GM12878 (cell line): Measurements from ENCODE around the gene SEC23A.

Source experiments
- CTCF ChIP-seq, 3 experiments: IDR thresholded peaks in 2 of 3; conservative IDR thresholded peaks in 1 of 3; 2 replicates each; pipeline ENCODE4 v1.5.1; 2011; ENCODE audit warnings: low read depth in 3 of 3, low read length in 3 of 3, mild to moderate bottlenecking in 3 of 3, control low read depth in 2 of 3, moderate library complexity in 2 of 3, inconsistent platforms in 1 of 3, mixed read lengths in 1 of 3; ENCODE audit not compliant: control insufficient read depth in 2 of 3, insufficient read depth in 1 of 3; ENCODE audit errors: extremely low read depth in 1 of 3
- E2F4 ChIP-seq: IDR thresholded peaks from 2 replicates; pipeline ENCODE4 v1.6.1; 2012; ENCODE audit warnings: low read depth, low read length, improper control_type of control experiment
- EZH2 ChIP-seq: IDR thresholded peaks from 2 replicates; pipeline ENCODE4 v1.6.1; 2012; ENCODE audit warnings: low read depth, mild to moderate bottlenecking, control low read depth, inconsistent platforms, low read length, borderline replicate concordance; ENCODE audit not compliant: control insufficient read depth
- HDGF ChIP-seq: fragments of 450-650 bp; IDR thresholded peaks from 2 replicates; pipeline ENCODE4 v1.6.1; 2016; ENCODE audit warnings: antibody characterized with exemption

- TF ChIP-seq CTCF (IDR thresholded peaks at IDR 0.05 in 2 of 3, conservative IDR thresholded peaks at IDR 0.05 in 1 of 3; ENCODE audit: control insufficient read depth in 2 of 3, extremely low read depth in 1 of 3, insufficient read depth in 1 of 3, low read depth in 3 of 3, low read length in 3 of 3): no peak
- no peak for TF ChIP-seq E2F4
- TF ChIP-seq HDGF: no peak
- TF ChIP-seq EZH2: no peak
Observed at GRCh38 chr14:39050389-39050788, 52.6 kb downstream of the SEC23A start.
